Measurements from ENCODE around the gene ENHO. TPM values are rescaled to one million over a fixed set of nuclear protein-coding genes. Genes with fewer than 3 reads are reported as not detected.

ENHO gene
- 4.4 and 21.3 TPM in 2 replicates for total RNA-seq (ENCODE audit: low replicate concordance)

- H3F3A ChIP-seq (ENCODE audit: low read depth), result peaks cover 6% of the 10 kb centered on the region
- peak within 1 kb of the TSS; percentile 99 for H3K4me3 ChIP-seq
- Mint-ChIP-seq H3K36me3 (peaks cover 3% of the 10 kb centered on the region), H3K4me1 (peaks cover 21% of the 10 kb centered on the region), H3K9me3 (no peaks in the 10 kb centered on the region), H3K4me3 (peak within 1 kb of the TSS; percentile 87), H3K27ac (peak within 1 kb of the TSS; percentile 44), H3K27me3 (ENCODE audit: insufficient read depth, low read depth) (peaks cover 9% of the 10 kb centered on the region)
- peak within 1 kb of the TSS; percentile 90 for H3K9ac ChIP-seq
- DNase-seq (ENCODE audit: low spot score), result peak; percentile 98
- H3K27me3 ChIP-seq, result peaks cover 39% of the 10 kb centered on the region
- peak within 1 kb of the TSS; percentile 100 for H3K4me2 ChIP-seq
- no peaks in the 10 kb centered on the region for H3K9me3 ChIP-seq (ENCODE audit: low read depth)
- TF ChIP-seq EZH2 (IDR thresholded peaks at IDR 0.05) (no peak), EZH2phosphoT487 (IDR thresholded peaks at IDR 0.05) (no peak), CTCF (IDR thresholded peaks at IDR 0.05) (no peak)
- H3K4me1 ChIP-seq, result peaks cover 13% of the 10 kb centered on the region
- H3K36me3 ChIP-seq, result no peaks in the 10 kb centered on the region
- H4K20me1 ChIP-seq (ENCODE audit: low read depth), result no peaks in the 10 kb centered on the region
- no peaks in the 10 kb centered on the region for H3K79me2 ChIP-seq (ENCODE audit: low read depth)
- no peak within 1 kb of the TSS for H3K27ac ChIP-seq
- peak within 1 kb of the TSS; percentile 100 for H2AFZ ChIP-seq (replicated peaks)
These were observed at the start of gene ENHO for GRCh38 chr9:34522971-34523797. Gene ENHO, minus strand, starts transcription at chr9:34522990. Its CDS starts 1,295 bp downstream, at chr9:34521695.

- Histone ChIP-seq H3K27ac (no peak overlapping the region), H2AFZ (replicated peaks) (no peak overlapping the region), H3K4me1 (peaks cover 71% of the 10 kb centered on the region), H3K79me2 (ENCODE audit: low read depth) (no peaks in the 10 kb centered on the region), H3K9me3 (ENCODE audit: low read depth) (no peaks in the 10 kb centered on the region), H3K27me3 (no peaks in the 10 kb centered on the region), H3F3A (ENCODE audit: low read depth) (peaks cover 11% of the 10 kb centered on the region), H4K20me1 (ENCODE audit: low read depth) (peaks cover 69% of the 10 kb centered on the region), H3K36me3 (no peaks in the 10 kb centered on the region), H3K4me3 (no peak overlapping the region), H3K9ac (no peak overlapping the region), H3K4me2 (no peak overlapping the region)
- no peak for DNase-seq (ENCODE audit: low spot score)
- peaks cover 20% of the 10 kb centered on the region for H3K36me3 Mint-ChIP-seq
- no peak overlapping the region for H3K27ac Mint-ChIP-seq
- H3K4me1 Mint-ChIP-seq, result peaks cover 85% of the 10 kb centered on the region
- H3K9me3 Mint-ChIP-seq, result no peaks in the 10 kb centered on the region
- no peak overlapping the region for H3K4me3 Mint-ChIP-seq
- no peak for TF ChIP-seq CTCF (IDR thresholded peaks at IDR 0.05)
- TF ChIP-seq EZH2 (IDR thresholded peaks at IDR 0.05), result no peak
- TF ChIP-seq EZH2phosphoT487 (IDR thresholded peaks at IDR 0.05), result no peak
- H3K27me3 Mint-ChIP-seq (ENCODE audit: insufficient read depth, low read depth), result peaks cover 4% of the 10 kb centered on the region
These were observed 49.3 kb upstream of the ENHO start for GRCh38 chr9:34572092-34572491.

GRCh38 chr9:34571481-34571810 is 48.7 kb upstream of the ENHO start:
- H2AFZ ChIP-seq (replicated peaks), result no peak overlapping the region
- TF ChIP-seq EZH2 (IDR thresholded peaks at IDR 0.05) (no peak), EZH2phosphoT487 (IDR thresholded peaks at IDR 0.05) (no peak), CTCF (IDR thresholded peaks at IDR 0.05) (no peak)
- no peaks in the 10 kb centered on the region for H3K36me3 ChIP-seq
- no peak overlapping the region for H3K4me3 ChIP-seq
- H3F3A ChIP-seq (ENCODE audit: low read depth), result peaks cover 11% of the 10 kb centered on the region
- no peak overlapping the region for H3K9ac ChIP-seq
- Mint-ChIP-seq H3K27me3 (ENCODE audit: insufficient read depth, low read depth) (peaks cover 7% of the 10 kb centered on the region), H3K4me3 (peak overlapping the region; percentile 68), H3K9me3 (no peaks in the 10 kb centered on the region), H3K4me1 (peaks cover 85% of the 10 kb centered on the region), H3K27ac (no peak overlapping the region), H3K36me3 (peaks cover 24% of the 10 kb centered on the region)
- H3K27ac ChIP-seq, result no peak overlapping the region
- no peaks in the 10 kb centered on the region for H3K79me2 ChIP-seq (ENCODE audit: low read depth)
- no peaks in the 10 kb centered on the region for H3K27me3 ChIP-seq
- H3K4me2 ChIP-seq, result no peak overlapping the region
- peaks cover 70% of the 10 kb centered on the region for H3K4me1 ChIP-seq
- H3K9me3 ChIP-seq (ENCODE audit: low read depth), result no peaks in the 10 kb centered on the region
- peaks cover 69% of the 10 kb centered on the region for H4K20me1 ChIP-seq (ENCODE audit: low read depth)
- no peak for DNase-seq (ENCODE audit: low spot score)
